Gastroesophageal sphincter (tissue), 3 donors: Measurements from ENCODE around the gene RNLS.

Experiments used
- CTCF ChIP-seq, 4 experiments: fragments of 200-600 bp in 2 of 4; fragments of 450-650 bp in 2 of 4; sonication (generic) in 1 of 4; IDR thresholded peaks; one replicate each; pipeline ENCODE4 v1.5.1; 2017 to 2019; ENCODE audit warnings: antibody characterized with exemption in 4 of 4, mild to moderate bottlenecking in 2 of 4, moderate library complexity in 2 of 4
- POLR2A ChIP-seq, 2 donors: fragments of 450-650 bp; IDR thresholded peaks; one replicate each; pipeline ENCODE4 v1.6.1; 2017; ENCODE audit warnings: antibody characterized with exemption in 2 of 2, mild to moderate bottlenecking in 2 of 2, moderate library complexity in 1 of 2

- no peak for TF ChIP-seq CTCF (IDR thresholded peaks at IDR 0.05)
- no peak for TF ChIP-seq POLR2A (IDR thresholded peaks at IDR 0.05)
Observed at GRCh38 chr10:88537322-88537721, 45.8 kb downstream of the RNLS start.
